Coronary artery (tissue), 2 donors: ENCODE data around the gene ADARB2.
"Not testable (repeated sequence)": the region's sequence is repeated elsewhere in the genome, so short reads cannot be mapped to it uniquely, and the experiment has no call there.

Experiments used
- DNase-seq: peaks from one replicate; pipeline ENCODE4 v3.0.0-alpha.2; 2017; ENCODE audit warnings: low spot score
- H3K27ac ChIP-seq, 2 donors: fragments of 200-600 bp; sonication (generic); one replicate each; pipeline ENCODE4 v1.5.1; 2016 to 2019
- H3K4me3 ChIP-seq: fragments of 200-600 bp; sonication (generic); 2 replicates; pipeline ENCODE4 v1.5.1; 2016; ENCODE audit warnings: mild to moderate bottlenecking, moderate library complexity
- CTCF ChIP-seq: fragments of 200-600 bp; sonication (generic); IDR thresholded peaks from one replicate; pipeline ENCODE4 v1.5.1; 2019; ENCODE audit warnings: antibody characterized with exemption

ADARB2 gene

DNA sequence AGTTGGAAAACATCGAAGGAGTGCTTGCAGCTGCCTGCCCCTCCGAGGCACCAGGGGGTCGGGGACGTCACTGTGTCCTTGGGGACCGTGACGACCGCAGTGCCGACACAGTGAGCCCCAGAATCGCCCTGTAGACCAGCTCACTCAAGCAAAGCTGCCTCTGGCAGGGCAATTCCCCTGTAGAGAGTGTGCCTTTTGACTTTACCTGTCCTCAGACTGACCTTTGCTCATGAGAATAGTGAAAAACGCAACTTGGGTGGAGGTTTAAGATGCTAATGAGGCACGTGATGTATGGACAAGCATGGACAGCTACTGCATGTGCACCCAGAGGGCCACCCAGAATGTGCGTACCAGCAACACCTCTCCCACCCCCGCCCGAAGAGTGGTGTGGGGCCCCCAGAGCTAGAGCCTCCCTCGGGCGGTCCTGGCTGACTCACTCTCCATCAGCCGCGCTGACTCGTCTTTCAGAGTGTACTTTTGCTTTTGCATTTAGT, 271.9 kb downstream of the ADARB2 start:
- no peak for TF ChIP-seq CTCF
- no peak for DNase-seq
- Histone ChIP-seq H3K27ac (no peak overlapping the region), H3K4me3 (no peak overlapping the region)

- Histone ChIP-seq H3K4me3 (no peak overlapping the region), H3K27ac (no peak overlapping the region)
- no peak for TF ChIP-seq CTCF
- DNase-seq = no peak
Measured at GRCh38 chr10:1464881-1465417, 272.4 kb downstream of the ADARB2 start.

GRCh38 chr10:1463971-1464370, 273.4 kb downstream of the ADARB2 start:
- H3K4me3 ChIP-seq, H3K27ac ChIP-seq, DNase-seq: not testable (repeated sequence)

GRCh38 chr10:1462994-1463633, 274.2 kb downstream of the ADARB2 start:
- Histone ChIP-seq H3K27ac (no peak overlapping the region), H3K4me3 (no peak overlapping the region)
- no peak for DNase-seq
- no peak for TF ChIP-seq CTCF

DNA sequence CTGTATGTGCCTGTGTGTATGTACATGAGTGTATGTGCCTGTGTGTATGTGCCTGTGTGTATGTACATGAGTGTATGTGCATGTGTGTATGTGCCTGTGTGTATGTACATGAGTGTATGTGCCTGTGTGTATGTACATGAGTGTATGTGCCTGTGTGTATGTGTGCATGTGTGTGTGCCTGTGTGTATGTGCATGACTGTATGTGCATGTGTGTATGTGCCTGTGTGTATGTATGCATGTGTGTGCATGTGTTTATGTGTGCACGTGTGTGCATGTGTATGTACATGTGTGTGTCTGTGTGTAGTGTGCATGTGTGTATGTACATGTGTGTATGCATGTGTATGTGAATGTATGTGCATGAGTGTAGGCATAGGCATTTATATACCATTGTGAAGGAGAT, 274.8 kb downstream of the ADARB2 start:
- H3K27ac ChIP-seq = no peak overlapping the region
- TF ChIP-seq CTCF = no peak
- DNase-seq = no peak
- H3K4me3 ChIP-seq = no peak overlapping the region

DNA sequence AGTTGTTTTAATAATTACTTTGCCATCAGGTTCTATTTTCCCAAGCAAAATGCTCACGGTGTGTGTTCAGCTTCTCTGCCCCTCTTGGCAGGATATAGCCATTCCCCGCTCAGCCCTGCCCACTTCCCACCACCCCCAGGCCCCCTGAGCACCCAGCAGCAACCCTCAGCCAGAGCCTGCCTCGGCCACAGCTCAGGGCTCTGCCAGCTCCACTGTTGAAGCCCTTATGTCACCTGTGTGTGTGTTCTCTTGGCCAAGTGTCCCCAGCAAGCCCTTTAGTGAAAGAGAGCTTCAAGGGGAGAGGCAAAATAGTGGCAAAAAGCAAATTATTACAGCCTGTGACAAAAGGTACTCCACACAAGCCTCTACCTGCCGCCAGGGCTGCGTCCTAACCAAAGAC, 275.3 kb downstream of the ADARB2 start:
- no peak for DNase-seq
- H3K4me3 ChIP-seq = no peak overlapping the region
- no peak overlapping the region for H3K27ac ChIP-seq
- no peak for TF ChIP-seq CTCF

DNA sequence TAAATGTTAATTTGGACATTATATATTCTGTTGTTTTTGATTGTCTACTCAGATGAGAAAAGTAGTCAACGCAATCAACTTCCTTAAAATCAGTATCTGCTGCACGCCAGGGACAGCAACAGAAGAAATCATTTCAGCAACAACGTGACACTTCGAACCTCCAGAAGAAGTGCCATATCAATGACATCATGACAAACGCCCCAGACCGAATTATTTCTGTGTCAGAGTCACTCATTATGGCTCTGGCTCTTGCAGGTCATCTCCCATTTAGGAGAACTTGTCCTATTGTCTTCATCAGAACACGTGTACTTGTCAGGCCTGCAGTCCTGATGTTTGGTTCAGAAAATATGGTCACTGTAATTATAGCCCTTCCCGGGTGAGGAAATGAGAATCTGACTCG, 276.3 kb downstream of the ADARB2 start:
- no peak for DNase-seq
- Histone ChIP-seq H3K4me3 (no peak overlapping the region), H3K27ac (no peak overlapping the region)
- no peak for TF ChIP-seq CTCF

DNA sequence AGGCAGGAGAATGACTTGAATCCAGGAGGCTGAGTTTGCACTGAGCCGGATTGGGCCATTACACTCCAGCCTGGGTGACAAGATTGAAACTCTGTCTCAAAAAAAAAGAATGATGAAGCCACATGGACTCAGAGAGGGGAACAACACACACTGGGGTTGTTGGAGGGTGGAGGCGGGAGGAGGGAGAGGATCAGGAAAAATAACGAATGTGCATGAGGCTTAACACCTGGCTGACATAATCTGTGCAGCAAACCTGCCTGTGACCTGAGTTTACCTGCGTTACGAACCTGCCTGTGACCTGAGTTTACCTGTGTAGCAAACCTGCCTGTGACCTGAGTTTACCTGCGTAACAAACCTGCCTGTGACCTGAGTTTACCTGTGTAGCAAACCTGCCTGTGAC, 277.7 kb downstream of the ADARB2 start:
- DNase-seq, H3K27ac ChIP-seq, H3K4me3 ChIP-seq: not testable (repeated sequence)
